IPS-18c (cell line): Measurements from ENCODE around the gene SHOC2.

Experiments
- H3K4me3 ChIP-seq: 2 replicates; pipeline ENCODE4 v1.7.0; 2013; ENCODE audit warnings: low read depth, mild to moderate bottlenecking, low read length, moderate library complexity; ENCODE audit not compliant: insufficient read depth
- H3K9me3 ChIP-seq: one replicate; pipeline ENCODE4 v1.6.1; 2013; ENCODE audit warnings: mild to moderate bottlenecking, low read length, moderate library complexity; ENCODE audit not compliant: control insufficient read depth, insufficient read depth

The SHOC2 gene

DNA sequence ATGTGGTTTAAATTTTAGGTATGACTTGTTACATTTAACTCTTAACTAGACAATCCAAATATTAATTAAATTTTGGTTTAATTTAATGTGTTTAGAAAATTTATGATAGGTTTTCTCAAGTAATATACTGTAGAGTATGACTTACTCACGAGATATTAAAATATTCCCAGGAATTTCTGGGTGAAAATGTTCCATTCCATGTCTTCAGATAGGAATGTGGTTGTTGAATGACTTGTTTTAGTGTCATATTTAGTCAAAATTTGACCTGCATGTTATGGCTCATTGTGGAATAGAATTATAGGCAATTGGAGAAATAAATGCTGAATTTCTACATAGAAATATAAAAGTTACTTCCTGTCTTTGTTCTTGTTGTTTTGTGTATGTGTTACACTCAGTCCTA lies 46.7 kb downstream of the SHOC2 start:
- H3K9me3 ChIP-seq, result no peaks in the 10 kb centered on the region
- no peak overlapping the region for H3K4me3 ChIP-seq

DNA sequence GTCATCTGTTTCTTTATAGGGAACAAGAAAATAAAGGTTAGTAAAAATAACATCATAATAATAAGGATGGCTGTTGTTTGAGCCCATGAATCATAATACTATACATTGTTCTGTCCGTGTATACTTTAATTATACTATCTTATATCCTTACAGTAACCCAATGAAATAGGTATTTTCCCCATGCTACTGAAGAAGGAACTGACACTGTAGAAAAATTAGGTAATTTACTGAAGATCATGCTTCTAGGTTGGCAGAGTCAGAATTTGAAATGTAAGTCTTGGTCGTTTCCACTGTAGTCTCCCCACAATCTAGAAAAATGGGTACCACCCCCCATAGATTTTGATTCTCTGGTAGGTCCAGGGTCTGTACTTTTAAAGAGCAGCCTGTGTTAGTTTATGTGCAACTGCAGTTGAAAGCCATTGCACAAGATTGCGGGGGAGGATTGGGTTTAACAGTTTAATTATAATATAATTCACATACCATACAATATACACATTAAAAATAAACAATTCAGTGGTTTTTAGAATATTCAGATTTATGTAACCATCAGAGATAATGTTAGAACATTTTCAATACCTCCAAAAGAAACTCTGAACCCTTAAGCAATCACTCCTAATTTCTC lies 47.7 kb downstream of the SHOC2 start:
- H3K9me3 ChIP-seq, result no peaks in the 10 kb centered on the region
- H3K4me3 ChIP-seq, result no peak overlapping the region

DNA sequence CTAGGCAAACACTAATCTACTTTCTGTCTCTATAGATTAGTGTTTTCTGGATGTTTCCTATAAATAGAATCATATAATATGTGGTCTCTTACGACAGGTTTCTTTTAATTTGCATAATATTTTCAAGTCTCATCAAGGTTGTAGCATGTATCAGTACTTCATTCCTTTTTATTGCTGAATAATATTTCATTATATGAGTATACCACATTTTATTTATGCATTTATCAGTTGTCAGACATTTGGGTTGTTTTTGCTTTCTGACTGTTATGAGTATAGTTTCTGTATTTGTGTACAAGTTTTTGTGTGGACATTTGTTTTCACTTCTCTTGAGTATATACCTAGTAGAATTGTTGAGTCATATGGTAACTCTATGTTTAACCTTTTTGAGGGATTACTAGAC lies 48.2 kb downstream of the SHOC2 start:
- H3K9me3 ChIP-seq, result no peaks in the 10 kb centered on the region
- H3K4me3 ChIP-seq, result no peak overlapping the region

DNA sequence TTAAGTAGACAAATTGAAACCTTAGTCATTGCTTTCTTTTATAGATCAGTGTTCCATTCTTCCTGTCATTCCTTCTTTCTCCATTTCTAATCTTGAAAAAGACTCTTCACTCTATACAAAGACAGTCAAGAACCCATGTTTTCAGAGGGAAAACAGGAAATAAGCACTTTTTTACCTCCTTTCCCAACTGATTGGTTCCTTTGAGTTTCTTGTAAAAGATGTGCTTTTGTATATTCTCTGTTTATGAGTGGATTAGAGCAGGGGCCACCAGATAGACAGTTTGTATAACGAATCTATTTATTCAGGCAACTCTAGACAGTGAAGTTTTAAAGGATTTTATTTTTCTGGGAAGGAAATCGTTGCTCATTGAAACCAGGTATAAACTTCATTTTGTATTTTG lies 49.8 kb downstream of the SHOC2 start:
- no peaks in the 10 kb centered on the region for H3K9me3 ChIP-seq
- H3K4me3 ChIP-seq, result no peak overlapping the region

DNA sequence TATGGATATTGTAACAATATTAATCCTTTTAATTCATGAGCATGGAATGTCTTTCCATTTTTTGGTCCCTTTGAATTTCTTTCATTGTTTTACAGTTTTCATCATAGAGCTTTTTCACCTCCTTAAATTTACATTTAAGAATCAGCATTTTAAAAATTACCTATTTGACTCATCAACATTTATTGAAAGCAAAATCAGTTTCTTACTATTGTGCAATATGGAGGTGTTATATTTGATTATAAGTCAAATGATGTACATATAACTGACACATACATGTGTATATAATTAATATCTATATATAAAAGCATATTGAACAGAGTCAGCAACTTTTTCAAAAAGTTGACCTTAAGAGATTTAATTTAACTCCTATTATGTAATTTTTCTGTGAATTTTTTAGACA lies 52.2 kb downstream of the SHOC2 start:
- no peak overlapping the region for H3K4me3 ChIP-seq
- H3K9me3 ChIP-seq, result no peaks in the 10 kb centered on the region

DNA sequence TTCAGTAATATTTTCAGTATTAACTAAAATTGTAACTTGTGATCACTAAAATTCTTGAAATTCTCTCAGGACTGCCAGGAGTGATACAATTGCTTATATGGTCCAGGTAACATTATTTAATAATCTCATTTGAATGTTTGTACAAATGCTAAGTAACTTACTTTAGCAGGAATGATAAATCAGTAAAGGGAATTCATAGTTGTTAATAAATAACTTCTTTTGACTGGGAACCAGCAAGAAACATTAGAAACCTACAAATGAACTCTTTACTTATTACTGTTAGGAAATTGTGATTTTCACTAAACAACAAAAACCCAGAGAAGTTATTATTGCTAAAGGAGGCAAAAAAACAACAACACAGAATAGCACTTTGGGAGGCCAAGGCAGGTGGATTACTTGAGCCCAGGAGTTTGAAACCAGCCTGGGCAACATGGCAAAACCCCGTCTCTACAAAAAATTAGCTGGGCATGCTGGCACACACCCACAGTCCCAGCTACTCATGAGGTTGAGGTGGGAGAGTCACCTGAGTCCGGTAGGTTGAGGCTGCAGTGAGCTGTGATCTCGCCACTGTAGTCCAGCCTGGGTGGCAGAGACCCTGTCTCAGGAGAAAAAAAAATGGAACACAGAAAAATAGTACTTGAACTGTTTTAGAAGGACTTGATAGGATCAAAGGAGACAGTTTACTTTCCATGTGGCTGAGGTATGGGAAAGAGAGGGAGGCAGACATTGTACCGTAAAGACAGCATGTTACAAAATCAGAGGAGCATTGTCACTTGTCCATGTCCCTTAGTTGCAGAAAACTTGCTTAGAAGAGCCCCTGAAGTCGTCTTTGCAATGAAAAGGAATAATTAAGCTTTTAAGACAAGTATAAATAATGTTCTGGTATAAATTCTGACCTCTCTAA lies 53.1 kb downstream of the SHOC2 start:
- Histone ChIP-seq H3K4me3 (no peak overlapping the region), H3K9me3 (no peaks in the 10 kb centered on the region)

DNA sequence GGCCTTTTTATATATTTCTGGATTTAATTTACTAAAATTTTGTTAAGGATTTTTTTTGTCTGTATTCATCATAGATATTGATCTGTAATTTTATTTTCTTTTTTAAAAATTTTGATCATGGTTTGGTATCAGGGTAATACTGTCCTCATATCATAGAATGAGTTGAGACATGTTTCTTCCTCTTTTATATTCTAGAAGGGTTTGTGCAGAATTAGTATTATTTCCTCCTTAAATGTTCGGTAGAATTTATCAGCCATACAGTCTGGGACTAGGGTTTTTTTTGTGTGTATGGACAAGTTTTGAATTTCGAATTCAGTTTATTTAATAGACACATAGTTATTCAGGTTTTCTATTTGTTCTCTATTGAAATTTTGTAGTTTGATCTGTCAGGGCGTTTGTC lies 54.0 kb downstream of the SHOC2 start:
- Histone ChIP-seq H3K9me3 (no peaks in the 10 kb centered on the region), H3K4me3 (no peak overlapping the region)

DNA sequence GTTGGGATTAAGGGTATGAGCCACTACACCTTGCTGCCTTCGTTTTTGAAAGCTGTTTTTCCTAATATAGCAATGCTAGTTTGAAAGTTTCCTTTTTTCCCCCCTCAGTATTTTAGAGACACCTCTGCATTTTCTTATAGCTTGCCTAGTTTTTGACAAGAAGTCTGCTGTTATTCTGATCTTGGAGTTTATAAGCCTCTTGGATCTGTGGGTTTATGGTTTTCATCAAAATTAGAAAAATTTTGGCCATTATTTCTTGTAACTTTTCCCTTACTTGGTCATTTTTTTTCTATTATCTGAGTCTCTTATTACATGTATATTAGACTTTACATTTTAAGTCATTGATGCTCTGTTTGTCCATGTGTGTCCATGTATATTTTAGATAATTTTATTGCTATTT lies 57.2 kb downstream of the SHOC2 start:
- no peaks in the 10 kb centered on the region for H3K9me3 ChIP-seq
- no peak overlapping the region for H3K4me3 ChIP-seq

DNA sequence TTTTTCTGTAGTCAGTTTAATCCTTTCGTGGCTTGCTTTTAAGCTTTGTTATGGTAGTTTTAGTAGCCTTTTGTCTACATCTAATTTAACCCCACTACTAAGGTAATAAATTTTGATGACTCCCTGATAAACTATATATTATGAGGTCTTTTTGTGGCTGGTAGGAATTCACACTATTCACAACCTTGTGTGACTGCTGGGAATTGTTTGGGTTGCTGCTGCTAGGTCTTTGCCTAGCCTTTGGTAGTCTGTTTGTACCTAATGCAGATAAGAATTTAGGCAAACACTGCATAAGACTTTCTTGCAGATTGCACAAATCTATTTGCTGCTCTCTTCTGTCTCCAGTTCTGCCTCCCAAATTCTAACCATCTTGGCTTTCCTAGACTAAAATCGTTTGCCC lies 58.3 kb downstream of the SHOC2 start:
- Histone ChIP-seq H3K9me3 (no peaks in the 10 kb centered on the region), H3K4me3 (no peak overlapping the region)

DNA sequence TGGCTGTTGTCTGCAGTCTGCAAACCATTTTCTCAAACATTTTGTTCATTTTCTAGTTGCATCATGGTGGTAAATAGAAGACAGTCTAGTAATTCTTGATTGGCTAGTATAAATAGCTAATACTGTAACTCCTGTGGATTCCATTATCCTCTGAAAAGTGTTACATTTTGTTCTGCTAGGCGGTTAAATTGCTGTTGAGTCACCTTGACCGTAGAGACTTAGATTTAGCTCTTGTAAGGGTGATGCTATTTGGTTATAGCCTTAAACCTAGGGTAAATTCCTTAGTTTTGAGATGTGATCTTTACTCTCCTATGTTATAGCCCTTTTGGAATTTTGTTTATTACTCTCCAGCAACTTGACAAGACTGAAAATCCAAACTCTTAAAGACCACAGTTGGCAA lies 58.8 kb downstream of the SHOC2 start:
- no peaks in the 10 kb centered on the region for H3K9me3 ChIP-seq
- no peak overlapping the region for H3K4me3 ChIP-seq

DNA sequence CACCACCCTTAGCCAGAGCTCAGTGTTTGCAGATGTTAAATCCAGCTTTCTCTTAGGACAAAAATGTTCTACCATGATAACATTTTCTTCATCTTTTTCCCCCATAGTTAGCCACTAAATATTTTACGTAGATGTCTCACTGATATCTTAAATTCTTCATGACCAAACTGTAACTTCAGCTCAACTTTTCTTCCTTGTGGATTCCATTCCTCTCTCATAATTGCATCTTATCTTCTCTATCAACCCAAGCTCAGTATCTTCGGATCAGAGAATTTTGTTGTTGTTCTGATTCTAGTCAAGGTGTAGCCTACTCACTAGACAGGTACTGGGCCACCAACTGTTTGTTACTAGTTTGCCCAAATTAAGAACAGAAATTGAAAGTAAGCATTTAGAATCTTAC lies 60.2 kb downstream of the SHOC2 start:
- H3K9me3 ChIP-seq, result no peaks in the 10 kb centered on the region
- no peak overlapping the region for H3K4me3 ChIP-seq

DNA sequence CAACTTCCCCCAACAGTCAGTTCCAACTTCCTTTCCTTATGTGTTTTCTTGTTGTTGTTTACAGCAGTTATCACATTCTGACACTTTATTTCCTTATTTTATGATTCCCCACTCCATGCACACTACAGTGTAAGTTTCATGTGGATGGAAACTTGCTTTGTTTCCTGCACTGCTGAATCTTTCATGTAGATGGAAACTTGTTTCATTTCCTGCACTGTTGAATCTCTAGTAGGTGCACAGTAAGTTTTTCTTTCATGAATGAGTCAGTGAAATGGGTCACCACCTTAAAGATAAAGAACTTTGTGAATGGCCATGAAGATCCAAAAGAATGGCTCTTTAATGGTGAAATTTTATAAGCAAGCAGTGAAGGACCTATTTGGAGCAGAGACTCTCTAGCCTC lies 61.4 kb downstream of the SHOC2 start:
- Histone ChIP-seq H3K9me3 (no peaks in the 10 kb centered on the region), H3K4me3 (no peak overlapping the region)

DNA sequence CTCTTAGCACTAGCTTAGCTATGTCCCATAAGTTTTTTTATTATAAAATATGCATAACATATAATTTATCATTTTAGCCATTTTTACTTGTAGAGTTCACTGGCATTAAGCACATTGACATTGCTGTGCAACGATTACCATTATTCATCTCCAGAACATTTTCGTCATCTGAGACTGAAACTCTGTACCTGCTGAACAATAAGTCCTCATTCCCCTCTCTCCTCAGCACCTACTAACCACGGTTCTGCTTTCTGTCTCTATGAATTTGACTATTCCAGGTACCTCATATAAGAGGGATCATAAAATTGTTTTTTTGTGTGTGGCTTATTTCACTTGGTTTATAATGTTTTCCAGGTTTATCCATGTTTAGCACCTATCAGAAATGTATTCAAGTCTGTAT lies 64.1 kb downstream of the SHOC2 start:
- no peaks in the 10 kb centered on the region for H3K9me3 ChIP-seq
- H3K4me3 ChIP-seq, result no peak overlapping the region

DNA sequence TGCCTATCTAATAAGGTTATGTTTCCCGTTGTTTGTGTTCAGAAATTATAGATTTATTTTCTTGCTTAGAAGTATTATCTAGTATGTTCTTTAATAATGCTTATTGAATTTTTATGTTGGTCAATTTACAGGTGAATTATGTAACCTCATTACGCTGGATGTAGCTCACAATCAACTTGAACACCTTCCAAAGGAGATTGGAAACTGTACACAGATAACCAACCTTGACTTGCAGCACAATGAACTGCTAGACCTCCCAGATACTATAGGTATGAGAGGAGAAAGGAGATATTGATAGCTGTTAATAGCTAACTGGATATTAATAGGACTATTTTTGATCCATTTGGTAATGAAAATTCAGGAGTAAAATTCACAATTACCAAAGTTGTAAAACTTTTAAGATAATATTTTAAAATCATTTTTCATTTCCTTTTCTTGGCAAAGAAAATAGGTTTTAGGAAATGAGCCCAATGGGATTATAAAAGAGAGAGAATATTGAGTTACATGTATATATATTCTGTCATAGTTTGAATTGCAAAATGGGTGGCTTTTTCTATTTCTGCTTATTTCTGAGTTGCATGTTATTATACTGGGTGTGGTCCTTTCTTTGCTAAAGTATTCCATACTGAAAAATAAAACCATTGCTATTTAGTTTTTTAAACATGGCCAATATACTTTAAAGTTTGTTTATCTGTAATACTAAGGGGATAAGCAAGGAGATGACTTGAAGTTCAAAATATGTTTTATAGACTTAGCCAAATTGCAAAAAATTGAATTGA lies 66.3 kb downstream of the SHOC2 start:
- H3K9me3 ChIP-seq, result no peaks in the 10 kb centered on the region
- no peak overlapping the region for H3K4me3 ChIP-seq

DNA sequence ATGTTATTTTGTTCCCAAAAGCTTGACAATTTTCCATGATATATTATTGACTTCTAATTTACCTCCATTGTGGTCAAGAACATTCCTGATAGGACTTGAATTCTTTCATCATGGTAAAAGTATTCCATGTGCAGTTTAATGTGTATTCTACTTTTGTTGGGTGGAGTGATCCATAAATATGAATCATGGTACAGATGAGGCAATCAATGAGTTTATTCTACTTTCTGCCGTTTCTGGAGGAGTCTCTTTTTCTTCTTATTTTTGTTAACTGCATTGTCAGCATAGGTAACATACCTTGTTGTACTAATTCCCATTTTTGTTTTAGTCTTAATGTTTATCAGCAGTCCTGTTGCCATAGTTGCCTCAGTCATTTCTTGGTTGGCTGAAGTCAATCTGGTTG lies 69.6 kb downstream of the SHOC2 start:
- Histone ChIP-seq H3K4me3 (no peak overlapping the region), H3K9me3 (no peaks in the 10 kb centered on the region)

DNA sequence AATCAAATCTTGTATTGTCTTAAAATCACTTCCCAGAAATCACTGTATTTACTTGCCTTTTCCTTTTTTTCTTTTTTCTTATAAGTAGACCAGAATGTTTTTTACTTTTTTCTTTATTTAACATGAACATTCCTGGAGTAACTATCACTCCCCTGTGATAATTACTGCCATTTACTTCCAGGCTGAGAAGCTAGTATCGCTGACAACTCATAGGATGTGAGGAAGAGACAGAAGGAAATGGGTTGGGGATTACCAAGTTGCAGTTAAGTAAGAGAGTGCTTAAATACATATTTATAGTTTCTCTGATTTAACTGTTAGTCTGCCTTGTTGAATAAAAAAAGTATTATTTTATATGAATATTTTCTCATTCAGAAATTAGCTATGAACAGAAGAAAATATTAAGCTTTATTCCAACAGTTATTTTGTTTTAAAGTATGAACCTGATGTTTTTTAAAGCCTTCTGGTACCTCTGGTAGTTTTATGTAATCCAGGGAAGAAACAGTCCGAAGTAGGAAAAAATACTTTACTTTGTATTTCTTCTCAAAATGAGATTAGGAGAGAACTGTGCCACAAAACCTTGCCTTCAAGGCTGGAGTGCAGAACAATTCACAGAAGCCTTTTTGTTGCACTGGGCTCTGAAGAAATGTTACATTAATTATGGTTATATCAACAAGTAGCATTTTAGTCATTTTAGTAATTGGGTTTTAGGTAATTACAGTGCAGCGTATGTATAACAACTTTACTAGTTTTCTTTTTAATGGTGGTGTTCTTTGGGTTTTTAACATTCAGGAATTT lies 72.8 kb downstream of the SHOC2 start:
- H3K9me3 ChIP-seq, result no peaks in the 10 kb centered on the region
- H3K4me3 ChIP-seq, result no peak overlapping the region

DNA sequence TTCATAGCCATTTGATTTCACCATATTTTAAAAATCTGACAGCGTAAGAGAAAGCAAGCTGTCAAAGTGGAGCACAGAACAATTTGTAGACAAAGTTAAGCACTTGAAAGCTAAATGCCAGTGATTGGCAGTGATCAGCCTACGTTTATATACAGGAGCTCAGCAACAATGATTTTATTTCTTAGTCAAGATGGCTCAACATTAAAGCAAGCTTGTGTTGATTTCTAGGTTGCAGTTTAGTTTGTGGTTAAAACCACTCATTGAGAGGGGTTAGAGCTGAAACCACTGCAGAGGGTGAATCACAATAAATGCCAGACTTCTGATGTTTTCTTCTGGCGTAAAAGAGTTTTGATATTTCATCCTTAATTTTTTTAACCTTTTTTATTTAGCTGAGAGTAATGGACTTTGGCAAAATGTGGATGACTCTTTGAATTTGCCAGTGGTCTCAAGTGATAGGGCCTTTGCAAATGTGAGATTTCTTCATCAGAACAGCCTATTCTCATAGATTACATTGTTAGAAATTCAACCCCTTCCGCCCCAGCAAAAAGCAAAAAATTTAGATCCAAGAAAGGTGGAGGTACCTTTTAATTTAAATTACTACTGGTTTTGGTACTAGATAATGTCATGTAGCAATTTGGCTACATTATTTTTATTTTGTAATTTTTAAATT lies 73.8 kb downstream of the SHOC2 start:
- Histone ChIP-seq H3K4me3 (no peak overlapping the region), H3K9me3 (no peaks in the 10 kb centered on the region)
